HL-60 (cell line): ENCODE data around the gene ZDHHC9.

Experiments used
- CTCF ChIP-seq: IDR thresholded peaks from one replicate; pipeline ENCODE4 v1.5.1; 2011; ENCODE audit warnings: low read length, control low read depth, inconsistent platforms; ENCODE audit not compliant: insufficient read depth
- GABPA ChIP-seq: IDR thresholded peaks from 2 replicates; pipeline ENCODE4 v1.6.1; 2012; ENCODE audit warnings: low read depth
- POLR2AphosphoS5 ChIP-seq: IDR thresholded peaks from 2 replicates; pipeline ENCODE4 v1.6.1; 2012; ENCODE audit warnings: low read depth
- REST ChIP-seq: IDR thresholded peaks from 2 replicates; pipeline ENCODE4 v1.6.1; 2012; ENCODE audit warnings: low read depth; ENCODE audit not compliant: insufficient replicate concordance
- SPI1 ChIP-seq: IDR thresholded peaks from 2 replicates; pipeline ENCODE4 v1.6.1; 2012; ENCODE audit warnings: low read depth, mild to moderate bottlenecking, borderline replicate concordance

- TF ChIP-seq CTCF (no peak), REST (no peak), SPI1 (no peak), POLR2AphosphoS5 (no peak), GABPA (no peak)
Measured at GRCh38 chrX:129783291-129783713, 60.4 kb downstream of the ZDHHC9 start.
